HTR-8/SVneo (cell line): ENCODE measurements around the gene LRBA.
A peak's percentile ranks its signal among the peaks of the same experiment; 100 is the strongest.

Experiments
- DNase-seq: peaks from one replicate; pipeline ENCODE4 v3.0.0; 2011; ENCODE audit warnings: low spot score, mixed read lengths; ENCODE audit not compliant: insufficient read length
- FAIRE-seq: peaks from 2 replicates; lab custom pipeline; 2011; peaks lifted over from hg19 to GRCh38; lab: Jason Lieb, UNC

LRBA gene

DNA sequence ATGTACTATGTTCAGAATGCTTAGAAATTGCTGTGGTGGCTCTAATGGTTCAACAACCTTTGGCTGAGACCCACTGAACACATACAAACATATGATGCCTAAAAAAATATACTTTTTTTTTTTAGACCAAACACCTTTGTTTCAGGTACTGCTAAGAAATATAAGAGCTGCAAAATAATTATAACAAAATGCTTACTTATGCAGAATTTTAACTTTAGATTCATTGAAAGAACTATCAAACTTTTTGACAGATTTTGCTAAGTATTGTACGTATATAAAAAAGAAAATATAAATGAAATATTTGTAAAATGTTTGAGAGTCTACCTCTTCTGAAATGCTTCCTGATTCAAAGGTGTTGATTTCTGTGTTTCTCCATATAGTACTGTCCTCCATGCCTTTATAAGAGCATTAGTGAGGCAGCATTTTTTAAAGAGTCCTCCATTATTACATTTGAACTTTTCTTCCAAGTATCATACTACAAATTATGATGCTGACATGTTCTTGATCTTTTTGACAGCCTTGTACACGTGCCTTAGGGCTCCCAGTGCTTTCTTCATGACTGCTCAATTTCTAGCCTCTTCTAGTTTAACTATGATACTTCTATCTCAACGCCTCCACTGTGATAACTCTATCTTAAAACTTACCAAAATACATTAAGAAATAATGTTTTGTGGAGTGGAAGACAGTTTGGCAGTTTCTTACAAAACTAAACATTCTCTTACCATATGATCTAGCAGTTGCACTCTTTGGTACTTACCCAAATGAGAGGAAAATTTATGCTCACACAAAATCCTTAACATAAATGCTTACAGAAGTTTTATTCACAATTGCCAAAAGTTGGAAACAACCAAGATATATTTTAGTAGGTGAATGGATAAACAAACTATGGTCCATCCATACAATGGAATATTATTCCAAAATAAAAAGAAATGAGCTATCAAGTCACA is 645.4 kb downstream of the LRBA start:
- FAIRE-seq (no peak), DNase-seq (no peak)

DNA sequence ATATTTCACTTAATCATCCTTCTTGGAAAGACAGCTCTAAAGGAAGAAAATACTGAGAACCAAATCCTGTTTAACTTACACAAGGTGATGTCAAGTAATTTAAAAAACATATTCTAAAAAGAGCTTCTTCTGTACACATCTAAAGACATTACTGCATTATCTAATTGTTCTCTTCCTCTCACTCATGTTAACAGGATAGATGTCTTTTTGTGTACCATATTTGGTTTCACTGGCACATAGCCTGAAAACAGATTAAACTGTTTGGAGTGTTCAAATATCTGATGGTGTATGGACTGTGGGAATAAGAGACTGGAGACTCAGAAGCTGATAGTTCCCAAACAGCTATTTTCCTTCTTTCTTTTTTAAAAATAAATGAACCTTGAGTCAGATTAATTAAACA is 646.4 kb downstream of the LRBA start:
- DNase-seq: no peak
- no peak for FAIRE-seq

DNA sequence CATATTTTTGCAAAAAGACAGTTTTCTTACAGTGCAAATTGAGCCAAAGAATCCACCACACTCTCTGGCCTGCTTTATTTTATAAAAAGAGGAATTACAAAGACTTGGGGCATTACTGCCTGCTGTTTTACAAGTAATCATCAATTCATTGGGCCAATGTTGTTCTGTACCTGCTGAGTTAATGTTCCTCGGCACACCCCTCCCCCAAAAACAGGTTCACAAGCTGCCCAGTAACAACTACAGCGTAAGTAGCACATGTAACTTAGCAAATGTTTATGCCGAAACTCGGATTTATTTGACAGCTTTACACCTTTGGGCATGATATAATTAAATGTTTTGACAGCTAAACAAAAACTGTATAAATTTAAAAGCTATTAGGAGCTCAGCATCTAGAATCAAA is 647.8 kb downstream of the LRBA start:
- DNase-seq (no peak), FAIRE-seq (no peak)

DNA sequence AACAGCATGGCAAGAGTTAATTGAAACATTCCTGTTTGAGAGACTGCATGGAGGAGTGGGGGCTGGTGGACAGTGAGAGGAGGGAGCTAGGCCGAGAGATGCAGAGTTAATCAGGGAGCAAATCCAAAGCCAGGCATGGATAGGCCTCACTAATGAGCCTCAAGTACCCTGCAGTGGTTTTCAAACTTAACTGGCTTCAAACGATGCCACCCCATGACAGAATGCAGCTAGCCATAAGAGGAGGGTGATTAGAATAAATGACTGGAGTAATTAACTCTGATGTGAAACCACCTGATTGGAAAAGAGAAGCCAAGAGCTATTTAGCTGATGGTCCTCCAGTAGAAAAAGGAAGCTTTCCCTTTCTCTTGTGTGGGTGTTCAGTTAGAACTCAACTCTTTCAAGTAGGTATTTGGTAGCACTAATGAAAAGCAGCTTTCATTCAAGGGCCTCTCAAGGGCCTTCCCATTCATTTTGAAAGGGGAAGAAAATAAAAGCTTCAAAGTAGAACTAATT is 648.5 kb downstream of the LRBA start:
- DNase-seq: no peak
- no peak for FAIRE-seq

DNA sequence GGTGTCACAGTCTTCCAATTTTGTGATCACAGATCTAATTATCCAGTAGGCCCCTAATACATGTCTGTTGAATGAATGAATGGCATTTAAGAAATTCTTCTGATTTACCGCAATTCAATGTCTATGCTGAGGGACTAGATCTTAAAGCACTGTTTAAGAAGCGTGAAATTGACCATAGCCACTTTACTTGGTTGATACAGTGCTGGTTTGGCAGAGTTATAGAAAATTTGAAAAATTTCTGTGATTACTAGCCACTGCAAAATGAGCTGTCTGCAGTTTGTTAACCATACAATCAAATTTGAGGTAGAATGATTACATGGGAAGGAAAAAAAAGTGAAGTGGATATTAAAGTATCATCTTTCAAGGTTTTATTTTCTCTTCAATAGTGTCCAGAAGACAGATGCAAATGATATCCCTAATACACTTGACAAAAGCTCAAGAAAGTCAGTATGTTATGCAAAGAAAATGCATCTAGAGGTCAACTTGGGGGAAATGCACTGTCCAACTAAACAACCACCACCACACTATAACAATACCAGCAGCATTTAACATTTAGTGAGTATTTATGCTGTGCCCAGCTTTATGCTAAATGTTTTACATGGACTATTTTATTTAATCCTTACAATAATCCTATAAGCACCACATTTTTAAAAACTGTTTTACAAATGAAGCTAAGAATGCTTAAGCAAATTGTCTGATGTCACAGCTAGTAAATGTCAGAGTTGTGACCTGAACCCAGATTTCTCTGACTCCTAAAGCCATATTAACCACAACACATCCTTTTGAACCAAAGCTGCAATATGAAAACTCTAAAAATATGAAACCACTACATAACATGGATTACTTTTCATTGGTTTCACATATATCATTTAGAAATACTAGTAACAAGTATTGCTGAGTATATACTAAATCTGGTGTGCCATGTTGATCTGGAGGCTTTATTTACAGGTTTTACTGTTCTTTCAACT is 651.1 kb downstream of the LRBA start:
- FAIRE-seq (no peak), DNase-seq (no peak)

DNA sequence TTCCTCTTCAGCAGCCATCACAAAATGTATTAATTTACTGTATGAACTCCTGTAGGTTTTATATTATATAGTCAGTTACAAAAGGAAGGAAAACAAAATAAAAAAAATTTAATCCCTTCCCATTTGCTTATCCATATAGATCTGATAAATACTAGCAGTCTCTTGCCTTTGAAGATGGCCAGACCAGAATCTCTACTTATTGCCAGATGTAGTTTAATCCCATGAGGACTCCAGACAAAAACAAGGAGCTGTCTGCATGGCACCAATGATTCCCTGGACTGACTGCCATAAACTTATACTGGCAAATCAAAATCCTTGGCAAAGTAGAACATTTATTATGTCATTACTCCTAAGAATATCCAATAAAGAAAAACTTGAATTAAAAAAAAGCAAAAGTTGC is 656.4 kb downstream of the LRBA start:
- FAIRE-seq (no peak), DNase-seq (no peak)

DNA sequence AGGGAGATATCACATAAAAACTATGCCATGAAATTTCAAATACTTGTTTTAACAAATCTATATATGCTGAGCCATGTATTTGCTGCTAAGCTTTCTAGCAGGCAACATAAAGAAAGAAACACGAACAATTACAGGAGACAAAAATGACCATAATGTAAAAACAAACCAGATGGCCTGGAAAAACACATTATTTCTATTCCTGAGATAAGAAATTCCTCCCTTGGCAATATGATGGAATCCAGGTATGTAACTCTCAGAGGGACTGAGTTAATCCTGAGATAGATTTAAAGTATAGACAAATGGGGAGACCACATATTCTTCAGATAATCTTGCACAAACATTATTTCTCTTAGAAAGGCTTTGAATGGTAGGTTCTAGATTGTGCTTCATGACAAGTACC is 657.3 kb downstream of the LRBA start:
- FAIRE-seq: no peak

DNA sequence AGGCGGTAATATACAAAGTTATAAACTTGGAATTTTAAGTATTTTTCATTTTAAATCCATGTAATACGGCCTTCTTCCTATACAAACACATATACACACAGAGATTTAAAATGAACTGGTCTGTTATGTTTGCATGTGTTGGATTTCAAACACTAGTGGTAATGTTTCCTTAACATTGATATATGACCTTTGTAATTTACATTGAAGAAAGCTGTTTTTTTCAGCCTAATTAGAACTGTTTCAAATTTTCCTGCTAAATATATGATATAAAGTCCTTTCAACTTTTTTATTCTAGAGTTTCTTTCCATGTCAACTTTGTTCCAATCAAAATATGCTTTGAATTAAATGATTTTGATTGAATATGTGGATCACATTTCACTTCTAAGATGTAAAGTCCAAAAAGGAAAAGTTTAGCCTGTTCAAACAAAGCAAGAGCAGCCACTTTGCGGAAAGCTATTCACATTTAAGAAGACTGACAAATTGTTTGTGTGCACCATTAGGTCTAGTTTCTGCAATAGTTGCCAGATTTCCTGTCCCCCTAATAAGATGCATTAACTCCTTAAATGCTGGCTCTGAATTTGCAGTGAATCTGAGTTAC is 659.1 kb downstream of the LRBA start:
- FAIRE-seq: no peak

More for the DNA sequence above, 657.3 kb downstream of the LRBA start:
- DNase-seq: no peak

DNA sequence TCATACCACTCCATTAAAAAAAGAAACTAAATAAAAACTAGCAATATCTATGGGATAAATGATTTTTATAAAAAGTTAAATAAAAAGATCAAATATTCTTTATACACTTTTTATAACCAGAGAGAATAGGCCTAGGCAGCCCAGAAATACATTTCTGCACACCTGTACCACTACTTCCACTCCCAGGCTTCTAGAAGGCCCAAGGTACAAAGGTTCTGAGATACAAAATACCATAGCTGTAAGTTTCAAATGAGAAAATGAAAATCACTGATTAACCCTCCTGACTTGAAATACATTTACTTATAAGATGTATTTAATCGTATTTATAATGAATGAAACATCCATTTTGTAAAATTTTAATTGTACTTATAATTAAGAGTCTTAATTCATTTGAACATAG is 659.7 kb downstream of the LRBA start:
- no peak for DNase-seq
- FAIRE-seq: no peak

More for the DNA sequence above, 659.1 kb downstream of the LRBA start:
- DNase-seq: no peak

DNA sequence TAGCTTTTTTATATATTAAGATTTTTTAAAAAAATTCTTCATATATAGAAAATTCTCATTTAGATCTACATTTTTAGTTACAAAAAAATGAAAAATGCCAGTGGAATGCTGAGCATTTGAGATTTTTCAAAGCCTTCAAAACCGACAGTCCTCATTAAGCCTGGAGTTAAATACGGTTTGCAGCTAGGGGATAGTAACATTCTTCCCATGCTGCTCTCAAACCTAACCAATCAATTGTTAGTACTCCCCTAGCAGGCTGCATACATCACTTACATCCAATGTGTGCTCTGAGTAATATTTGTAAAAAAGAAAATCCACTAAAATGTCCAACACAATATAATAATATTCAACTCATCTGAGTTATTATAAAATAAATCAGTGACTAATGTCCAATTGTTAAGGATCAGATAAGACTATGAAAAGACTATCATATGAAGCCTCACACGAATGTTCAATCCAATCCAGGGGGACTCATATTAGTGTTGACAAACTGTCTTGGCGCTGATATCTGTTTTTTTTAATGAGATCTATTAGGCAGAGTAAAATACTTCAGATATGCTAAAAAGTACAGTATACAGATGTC is 660.8 kb downstream of the LRBA start:
- DNase-seq (no peak), FAIRE-seq (no peak)

DNA sequence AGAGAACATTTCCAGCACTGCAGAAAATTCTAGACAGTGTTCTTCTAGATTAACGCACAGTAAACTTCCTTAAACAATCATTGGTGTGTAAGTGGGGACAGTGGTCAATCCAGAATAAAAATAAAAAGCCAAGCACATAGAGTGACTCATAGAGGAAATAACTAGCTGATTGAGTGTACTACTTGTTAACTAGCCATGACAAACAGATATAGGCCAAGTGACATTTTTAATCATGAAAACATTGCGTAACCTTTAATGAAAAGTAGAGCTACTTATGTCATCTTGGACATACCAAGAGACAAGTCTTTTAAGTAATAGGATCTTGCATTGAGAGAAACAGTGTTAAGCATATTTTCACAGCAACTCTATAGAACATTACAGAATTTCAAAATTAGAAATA is 667.0 kb downstream of the LRBA start:
- peak; percentile 30 for DNase-seq
- no peak for FAIRE-seq

DNA sequence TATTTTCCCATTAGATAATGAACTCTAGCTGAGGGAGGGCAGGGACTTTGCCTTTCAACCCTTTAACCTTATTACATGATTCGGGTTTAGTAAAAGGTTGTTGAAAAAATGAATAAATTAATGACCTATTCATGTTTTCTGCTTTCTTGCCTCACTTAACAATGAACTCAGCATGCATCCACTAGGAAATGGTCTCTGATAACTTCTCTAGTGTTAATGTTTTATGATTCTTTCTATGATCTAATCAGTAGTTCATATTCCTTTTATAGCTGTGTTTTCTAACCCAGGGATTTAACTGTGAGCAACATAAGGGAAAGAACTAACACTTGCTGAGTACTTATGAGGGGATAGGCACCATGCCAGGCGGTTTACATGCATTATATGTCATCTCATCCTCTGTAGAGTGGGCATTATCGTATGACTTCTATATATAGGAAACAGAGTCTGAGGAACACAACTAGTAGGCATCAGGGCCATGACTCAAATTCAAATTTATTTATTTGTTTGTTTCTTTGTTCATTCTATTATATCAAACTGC is 669.8 kb downstream of the LRBA start:
- DNase-seq: no peak
- FAIRE-seq: no peak

DNA sequence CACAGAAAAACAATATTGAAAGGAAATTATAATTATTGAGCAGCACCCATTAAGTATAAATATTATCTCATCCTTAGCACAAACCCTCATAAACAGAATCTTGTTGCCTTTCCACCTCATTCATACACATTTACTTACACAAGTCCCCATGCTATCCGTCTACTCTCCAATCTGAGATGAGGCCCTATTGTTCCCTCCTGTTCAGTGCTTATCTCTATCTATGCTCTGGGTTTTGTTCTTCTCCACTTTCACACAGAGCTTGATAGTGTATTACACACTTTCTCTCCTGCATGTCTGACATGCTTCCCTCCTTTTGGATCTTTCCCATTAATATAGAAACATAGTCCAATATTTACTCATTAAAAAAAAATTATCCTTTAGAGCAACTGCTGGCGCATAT is 671.3 kb downstream of the LRBA start:
- no peak for FAIRE-seq

DNA sequence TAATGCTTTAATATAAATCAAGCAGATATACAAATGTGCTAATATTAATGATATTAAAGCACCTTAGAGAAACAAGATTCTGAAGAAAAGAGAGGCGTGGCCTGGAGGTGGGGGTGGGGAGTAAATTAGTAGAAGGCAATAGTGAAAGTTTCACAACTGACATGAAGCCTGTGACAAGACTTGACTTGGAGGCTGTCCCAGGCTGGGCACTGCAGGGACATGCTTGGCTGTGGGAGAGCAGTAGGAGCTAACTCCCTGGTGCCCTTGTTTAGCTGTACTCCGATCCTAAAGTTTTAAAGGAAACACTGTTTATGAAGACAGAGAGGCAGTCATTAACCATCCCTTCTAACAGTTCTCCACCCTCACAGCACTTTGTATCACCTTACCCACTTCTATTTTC is 672.1 kb downstream of the LRBA start:
- FAIRE-seq (no peak), DNase-seq (no peak)

More for the DNA sequence above, 671.3 kb downstream of the LRBA start:
- DNase-seq: no peak

DNA sequence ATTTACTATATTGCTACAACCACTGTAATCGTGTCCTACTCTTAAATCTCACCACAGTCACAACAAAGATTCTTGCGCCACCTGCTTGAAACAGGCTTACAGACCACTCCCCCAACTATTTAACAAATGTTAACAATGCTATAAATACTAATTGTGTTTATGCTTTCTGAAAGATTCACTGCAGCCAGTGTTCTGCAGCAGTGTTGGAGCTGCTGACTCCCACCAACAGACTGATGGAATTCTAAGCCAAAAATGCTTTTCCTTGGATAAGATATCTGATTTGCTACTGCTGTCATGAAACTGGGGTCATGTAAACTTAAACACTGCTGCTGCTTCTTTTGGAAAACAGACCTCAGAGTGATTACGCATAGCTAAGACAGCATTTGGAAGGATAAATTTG is 677.4 kb downstream of the LRBA start:
- DNase-seq (peak; percentile 9), FAIRE-seq (peak; percentile 48)

DNA sequence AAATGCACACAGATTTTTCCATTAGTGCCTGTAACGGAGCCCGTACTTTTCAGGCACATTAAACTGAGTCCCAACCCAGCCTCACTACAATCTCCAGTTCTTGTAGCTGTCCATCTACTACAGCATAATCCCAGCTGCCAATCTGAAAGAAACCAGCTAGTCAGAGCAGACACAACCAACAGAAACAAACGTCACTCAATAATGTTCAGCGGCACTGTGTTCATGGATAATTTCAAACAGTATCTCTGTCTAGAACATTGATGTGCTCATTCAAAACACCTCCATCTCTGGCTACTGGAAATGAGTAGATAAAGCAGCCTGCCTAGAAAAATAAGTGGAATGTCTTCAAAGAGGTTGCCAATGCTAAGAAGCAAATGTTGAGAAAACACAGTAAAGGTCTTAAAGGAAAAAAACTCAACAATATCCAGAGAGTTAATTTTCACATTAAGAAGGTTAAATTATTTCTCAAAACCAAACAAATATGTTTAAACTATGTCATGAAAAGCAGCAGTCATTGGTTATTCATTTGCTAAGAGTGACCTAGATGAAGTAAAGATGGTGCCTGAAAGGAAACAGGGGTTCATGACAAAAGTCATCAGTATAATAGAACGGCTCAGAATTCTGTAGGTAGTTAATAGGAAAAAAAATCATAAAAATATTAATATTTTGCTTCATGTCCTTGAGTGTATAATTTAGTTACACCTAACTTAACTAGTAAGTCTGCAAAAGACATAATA is 678.2 kb downstream of the LRBA start:
- DNase-seq: no peak
- no peak for FAIRE-seq

DNA sequence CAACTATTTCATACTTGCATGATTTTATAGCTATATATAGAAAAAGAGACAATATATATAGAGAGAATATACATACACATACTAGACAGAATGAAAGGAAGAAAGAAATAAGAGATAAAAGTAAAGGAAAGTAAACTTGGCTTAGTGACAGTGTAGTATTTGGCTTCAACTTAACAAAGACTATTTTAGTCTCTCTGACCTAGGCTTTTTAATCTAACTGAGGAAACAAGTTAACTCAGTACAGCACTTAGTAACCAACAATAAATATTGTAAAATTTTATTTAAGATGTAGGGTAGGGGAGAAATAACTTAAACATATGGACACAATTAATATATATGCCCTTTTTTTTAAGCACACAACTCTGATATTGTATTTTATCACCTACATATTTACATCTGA is 682.1 kb downstream of the LRBA start:
- no peak for FAIRE-seq
- DNase-seq: no peak

DNA sequence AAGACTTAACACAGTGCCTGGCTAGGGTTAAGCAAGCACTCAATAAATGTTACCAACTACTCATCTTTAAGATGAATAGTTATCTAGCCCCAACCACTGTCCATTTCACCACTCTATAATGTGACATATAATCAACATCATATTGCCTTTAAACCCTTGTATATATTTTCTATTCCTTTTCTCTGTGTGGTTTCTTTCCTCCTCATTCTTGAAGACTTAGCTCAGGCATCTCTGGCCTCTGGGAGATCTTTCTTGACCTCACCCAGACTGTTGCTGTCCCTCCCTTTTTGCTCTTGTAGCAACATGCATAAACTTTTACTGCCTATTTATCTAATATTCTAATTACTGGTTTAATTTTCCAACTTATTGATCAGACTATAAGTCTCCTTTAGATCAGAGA is 683.0 kb downstream of the LRBA start:
- FAIRE-seq (no peak), DNase-seq (no peak)

DNA sequence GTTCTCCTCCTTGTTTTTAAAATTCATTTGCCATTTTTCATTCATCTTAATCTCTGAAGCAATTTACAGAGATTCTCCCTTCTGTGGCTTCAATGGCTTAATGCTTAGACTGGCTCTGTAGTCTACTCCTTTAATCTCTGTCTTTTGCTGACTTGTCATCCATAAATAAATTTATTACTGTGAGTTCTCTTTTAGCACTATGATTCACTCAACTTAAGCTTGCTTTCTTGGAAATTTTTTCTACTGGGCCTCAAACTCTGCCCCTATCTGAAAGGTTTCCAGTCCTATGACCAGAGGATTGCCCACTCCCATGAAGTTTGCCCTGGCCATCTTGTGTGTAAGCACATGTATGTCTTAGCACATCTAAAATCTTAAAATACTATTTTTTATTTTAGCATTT is 685.7 kb downstream of the LRBA start:
- no peak for FAIRE-seq

More for the DNA sequence above, 685.7 kb downstream of the LRBA start:
- no peak for DNase-seq
